GM18505 (cell line): ENCODE measurements around the gene MAS1.

ENCODE experiments used
- ATAC-seq: cut with Tn5 transposase; IDR thresholded peaks from one replicate; pipeline ENCODE4 v1.9.1; 2021; ENCODE audit not compliant: unreplicated experiment
- POLR2A ChIP-seq: IDR thresholded peaks from 4 replicates; pipeline ENCODE4 v1.6.1; 2011; ENCODE audit warnings: borderline replicate concordance; ENCODE audit not compliant: insufficient read depth, insufficient read length; ENCODE audit errors: extremely low read depth

MAS1 gene

GRCh38 chr6:159866286-159867247 is 24.2 kb upstream of the MAS1 start:
- no peak for ATAC-seq
- TF ChIP-seq POLR2A = no peak

- ATAC-seq = no peak
- no peak for TF ChIP-seq POLR2A
Observed at GRCh38 chr6:159871241-159871640, 19.5 kb upstream of the MAS1 start.

- ATAC-seq = no peak
- TF ChIP-seq POLR2A = no peak
Observed at GRCh38 chr6:159871906-159872305, 18.9 kb upstream of the MAS1 start.

- no peak for TF ChIP-seq POLR2A
- no peak for ATAC-seq
Observed at GRCh38 chr6:159874435-159874834, 16.4 kb upstream of the MAS1 start.

GRCh38 chr6:159875194-159875593 is 15.6 kb upstream of the MAS1 start:
- no peak for TF ChIP-seq POLR2A
- ATAC-seq = no peak

GRCh38 chr6:159876242-159876641 is 14.5 kb upstream of the MAS1 start:
- no peak for ATAC-seq

GRCh38 chr6:159877256-159877808 is 13.5 kb upstream of the MAS1 start:
- TF ChIP-seq POLR2A = no peak
- no peak for ATAC-seq

More at GRCh38 chr6:159876242-159876641, 14.5 kb upstream of the MAS1 start:
- no peak for TF ChIP-seq POLR2A

GRCh38 chr6:159878341-159878740 is 12.4 kb upstream of the MAS1 start:
- TF ChIP-seq POLR2A = no peak
- ATAC-seq = no peak

GRCh38 chr6:159879856-159880255 is 10.9 kb upstream of the MAS1 start:
- no peak for TF ChIP-seq POLR2A
- no peak for ATAC-seq

- no peak for ATAC-seq
- TF ChIP-seq POLR2A = no peak
Observed at GRCh38 chr6:159880412-159880975, 10.3 kb upstream of the MAS1 start.

GRCh38 chr6:159884720-159885119 is 6.1 kb upstream of the MAS1 start:
- no peak for ATAC-seq
- no peak for TF ChIP-seq POLR2A

GRCh38 chr6:159886270-159886669 is 4.5 kb upstream of the MAS1 start:
- ATAC-seq = no peak
- no peak for TF ChIP-seq POLR2A

- no peak for ATAC-seq
- TF ChIP-seq POLR2A = no peak
Observed at GRCh38 chr6:159887146-159887545, 3.6 kb upstream of the MAS1 start.

GRCh38 chr6:159887761-159888160 is 3.0 kb upstream of the MAS1 start:
- no peak for TF ChIP-seq POLR2A
- no peak for ATAC-seq
